DOHH2 (cell line): ENCODE measurements around the gene CDH22.

ENCODE experiments used
- H3F3A ChIP-seq: fragments of 200-600 bp; sonication (generic), shearing (Covaris generic); 2 replicates; pipeline ENCODE4 v1.6.0; 2016; ENCODE audit warnings: antibody characterized with exemption, mild to moderate bottlenecking; ENCODE audit not compliant: control insufficient read depth, insufficient read depth
- H3K27ac ChIP-seq: fragments of 200-600 bp; sonication (generic); 2 replicates; pipeline ENCODE4 v1.5.1; 2014; ENCODE audit warnings: low read depth, mild to moderate bottlenecking, low read length, moderate library complexity
- H3K27me3 ChIP-seq: fragments of 200-600 bp; sonication (generic); 2 replicates; pipeline ENCODE4 v1.6.1; 2014; ENCODE audit warnings: mild to moderate bottlenecking, low read length, mixed read lengths; ENCODE audit not compliant: control insufficient read depth
- H3K36me3 ChIP-seq: fragments of 200-600 bp; sonication (generic); 2 replicates; pipeline ENCODE4 v1.6.1; 2014; ENCODE audit warnings: mild to moderate bottlenecking, low read length, moderate library complexity, mixed read lengths; ENCODE audit not compliant: control insufficient read depth
- H3K4me1 ChIP-seq: fragments of 200-600 bp; sonication (generic); 2 replicates; pipeline ENCODE4 v1.6.1; 2014; ENCODE audit warnings: mild to moderate bottlenecking, low read length, mixed read lengths; ENCODE audit not compliant: control insufficient read depth
- H3K4me2 ChIP-seq: fragments of 200-600 bp; sonication (generic); 2 replicates; pipeline ENCODE4 v1.6.0; 2014; ENCODE audit warnings: mild to moderate bottlenecking, low read length, moderate library complexity
- H3K4me3 ChIP-seq: fragments of 200-600 bp; sonication (generic); 2 replicates; pipeline ENCODE4 v1.5.1; 2014; ENCODE audit warnings: mild to moderate bottlenecking, low read length, mixed read lengths
- H3K79me2 ChIP-seq: fragments of 200-600 bp; sonication (generic); 2 replicates; pipeline ENCODE4 v1.6.1; 2014; ENCODE audit warnings: mild to moderate bottlenecking, low read length, mixed read lengths; ENCODE audit not compliant: control insufficient read depth
- H3K9me2 ChIP-seq: fragments of 200-600 bp; sonication (generic); replicated peaks from 2 replicates; pipeline ENCODE4 v1.6.1; 2014; ENCODE audit warnings: mild to moderate bottlenecking, low read length, mixed read lengths; ENCODE audit not compliant: control insufficient read depth
- H3K9me3 ChIP-seq: fragments of 200-600 bp; sonication (generic); 2 replicates; pipeline ENCODE4 v1.6.1; 2014; ENCODE audit warnings: antibody characterized with exemption, low read length, mixed read lengths; ENCODE audit not compliant: control insufficient read depth, insufficient read depth
- H4K20me1 ChIP-seq: fragments of 200-600 bp; sonication (generic); 2 replicates; pipeline ENCODE4 v1.6.0; 2014; ENCODE audit warnings: low read depth, mild to moderate bottlenecking, antibody characterized with exemption, low read length, moderate library complexity; ENCODE audit not compliant: control insufficient read depth, insufficient read depth
- EZH2phosphoT487 ChIP-seq: fragments of 200-600 bp; sonication (generic); IDR thresholded peaks from 2 replicates; pipeline ENCODE4 v1.6.1; 2017; ENCODE audit warnings: borderline replicate concordance, mild to moderate bottlenecking, antibody characterized with exemption, low read length, moderate library complexity, mixed read lengths
- TF ChIP-seq, protein P1 (sequence below): fragments of 200-600 bp; sonication (generic); IDR thresholded peaks from one replicate; pipeline ENCODE4 v1.5.1; 2014; ENCODE audit warnings: antibody characterized with exemption, mild to moderate bottlenecking, low read depth, low read length; ENCODE audit not compliant: poor library complexity, severe bottlenecking

CDH22 gene

DNA sequence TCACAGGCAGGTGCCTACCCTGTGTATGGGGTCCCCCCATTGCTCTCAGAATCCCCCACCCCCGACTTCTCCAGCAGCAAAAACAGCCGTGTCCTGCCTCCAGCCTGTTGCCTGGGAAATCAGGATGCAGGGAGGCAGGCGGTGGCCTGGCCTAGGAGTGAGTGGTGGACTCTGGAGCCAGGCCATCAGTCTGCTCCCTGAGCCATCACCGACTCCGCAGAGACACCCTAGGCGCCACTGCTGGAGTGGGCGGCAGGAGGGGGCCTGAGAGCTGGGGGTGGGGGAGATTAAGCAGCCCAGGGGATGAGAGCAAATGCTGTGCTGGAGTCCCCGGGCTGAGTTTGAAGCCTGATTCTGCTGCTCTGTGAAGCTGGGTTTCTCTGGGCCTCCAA lies 97.0 kb downstream of the CDH22 start:
- Histone ChIP-seq H3K36me3 (no peaks in the 10 kb centered on the region), H3K9me3 (no peaks in the 10 kb centered on the region), H3F3A (no peaks in the 10 kb centered on the region), H4K20me1 (no peaks in the 10 kb centered on the region), H3K79me2 (no peaks in the 10 kb centered on the region), H3K4me3 (no peak overlapping the region), H3K4me1 (no peaks in the 10 kb centered on the region), H3K4me2 (no peak overlapping the region), H3K9me2 (no peaks in the 10 kb centered on the region), H3K27me3 (no peaks in the 10 kb centered on the region), H3K27ac (no peak overlapping the region)
- TF ChIP-seq, protein P1, sequence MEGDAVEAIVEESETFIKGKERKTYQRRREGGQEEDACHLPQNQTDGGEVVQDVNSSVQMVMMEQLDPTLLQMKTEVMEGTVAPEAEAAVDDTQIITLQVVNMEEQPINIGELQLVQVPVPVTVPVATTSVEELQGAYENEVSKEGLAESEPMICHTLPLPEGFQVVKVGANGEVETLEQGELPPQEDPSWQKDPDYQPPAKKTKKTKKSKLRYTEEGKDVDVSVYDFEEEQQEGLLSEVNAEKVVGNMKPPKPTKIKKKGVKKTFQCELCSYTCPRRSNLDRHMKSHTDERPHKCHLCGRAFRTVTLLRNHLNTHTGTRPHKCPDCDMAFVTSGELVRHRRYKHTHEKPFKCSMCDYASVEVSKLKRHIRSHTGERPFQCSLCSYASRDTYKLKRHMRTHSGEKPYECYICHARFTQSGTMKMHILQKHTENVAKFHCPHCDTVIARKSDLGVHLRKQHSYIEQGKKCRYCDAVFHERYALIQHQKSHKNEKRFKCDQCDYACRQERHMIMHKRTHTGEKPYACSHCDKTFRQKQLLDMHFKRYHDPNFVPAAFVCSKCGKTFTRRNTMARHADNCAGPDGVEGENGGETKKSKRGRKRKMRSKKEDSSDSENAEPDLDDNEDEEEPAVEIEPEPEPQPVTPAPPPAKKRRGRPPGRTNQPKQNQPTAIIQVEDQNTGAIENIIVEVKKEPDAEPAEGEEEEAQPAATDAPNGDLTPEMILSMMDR, result no peak
- no peak for TF ChIP-seq EZH2phosphoT487

- no peaks in the 10 kb centered on the region for H4K20me1 ChIP-seq
- H3K4me2 ChIP-seq, result no peak overlapping the region
- H3K79me2 ChIP-seq, result no peaks in the 10 kb centered on the region
- no peak overlapping the region for H3K4me3 ChIP-seq
- TF ChIP-seq EZH2phosphoT487, result no peak
- TF ChIP-seq, protein P1, result no peak
- no peaks in the 10 kb centered on the region for H3K4me1 ChIP-seq
- H3F3A ChIP-seq, result no peaks in the 10 kb centered on the region
- H3K9me3 ChIP-seq, result no peaks in the 10 kb centered on the region
- H3K27ac ChIP-seq, result no peak overlapping the region
- no peaks in the 10 kb centered on the region for H3K36me3 ChIP-seq
- no peaks in the 10 kb centered on the region for H3K9me2 ChIP-seq
- no peaks in the 10 kb centered on the region for H3K27me3 ChIP-seq
Observed at GRCh38 chr20:46210672-46211330, 97.5 kb downstream of the CDH22 start.

- H3K9me3 ChIP-seq, result no peaks in the 10 kb centered on the region
- TF ChIP-seq, protein P1, result no peak
- TF ChIP-seq EZH2phosphoT487, result no peak
- no peak overlapping the region for H3K4me3 ChIP-seq
- no peaks in the 10 kb centered on the region for H3K36me3 ChIP-seq
- no peaks in the 10 kb centered on the region for H4K20me1 ChIP-seq
- no peak overlapping the region for H3K27ac ChIP-seq
- H3K4me2 ChIP-seq, result no peak overlapping the region
- no peaks in the 10 kb centered on the region for H3F3A ChIP-seq
- no peaks in the 10 kb centered on the region for H3K9me2 ChIP-seq
- H3K27me3 ChIP-seq, result no peaks in the 10 kb centered on the region
- H3K79me2 ChIP-seq, result no peaks in the 10 kb centered on the region
- no peaks in the 10 kb centered on the region for H3K4me1 ChIP-seq
Observed at GRCh38 chr20:46209930-46210671, 98.2 kb downstream of the CDH22 start.
